ENCODE data around the gene AFAP1.

Gene AFAP1

GRCh38 chr4:7714738-7715137 lies 224.9 kb downstream of the AFAP1 start:
- no peak for DNase-seq (ENCODE audit: low spot score)

DNA sequence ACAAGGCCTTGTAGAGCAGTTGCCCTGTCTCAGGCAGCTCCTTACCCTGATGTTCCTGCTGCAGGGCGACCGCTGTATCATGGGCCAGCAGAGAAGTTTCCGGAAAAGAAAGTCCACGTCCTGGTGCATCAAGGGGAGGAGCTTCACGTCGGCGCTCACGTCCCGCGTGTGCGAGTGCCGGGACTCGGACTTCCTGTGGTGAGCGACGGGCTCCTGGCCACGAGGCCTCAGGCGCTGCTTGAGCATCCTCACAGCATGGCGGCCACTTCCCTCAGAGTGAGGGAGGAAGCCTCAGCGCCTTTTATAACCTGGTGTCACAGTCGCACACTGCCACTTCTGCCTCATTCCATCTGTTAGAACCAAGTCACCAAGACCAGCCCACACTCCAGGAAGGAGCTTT lies 225.5 kb downstream of the AFAP1 start:
- DNase-seq (ENCODE audit: low spot score) = no peak

DNA sequence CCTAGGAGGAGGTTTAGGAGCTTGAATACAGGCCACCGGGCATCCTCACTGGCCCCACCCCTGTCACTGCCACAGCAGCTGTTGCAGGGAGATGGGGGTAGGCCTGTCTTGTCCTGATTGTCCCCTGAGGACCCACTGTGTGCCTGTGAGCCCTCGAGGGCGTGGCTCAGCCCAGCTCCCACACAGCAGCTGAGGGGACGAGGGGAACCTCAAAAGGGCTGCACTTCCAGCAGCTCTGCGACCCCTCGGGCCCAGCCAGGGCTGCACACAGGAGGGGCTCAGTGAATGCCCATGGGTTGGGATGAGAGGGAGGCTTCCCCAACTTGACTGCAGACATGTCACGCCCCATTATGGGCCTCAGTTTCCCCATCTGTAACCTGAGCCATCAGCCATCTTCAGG lies 225.9 kb downstream of the AFAP1 start:
- DNase-seq (ENCODE audit: low spot score) = no peak

DNA sequence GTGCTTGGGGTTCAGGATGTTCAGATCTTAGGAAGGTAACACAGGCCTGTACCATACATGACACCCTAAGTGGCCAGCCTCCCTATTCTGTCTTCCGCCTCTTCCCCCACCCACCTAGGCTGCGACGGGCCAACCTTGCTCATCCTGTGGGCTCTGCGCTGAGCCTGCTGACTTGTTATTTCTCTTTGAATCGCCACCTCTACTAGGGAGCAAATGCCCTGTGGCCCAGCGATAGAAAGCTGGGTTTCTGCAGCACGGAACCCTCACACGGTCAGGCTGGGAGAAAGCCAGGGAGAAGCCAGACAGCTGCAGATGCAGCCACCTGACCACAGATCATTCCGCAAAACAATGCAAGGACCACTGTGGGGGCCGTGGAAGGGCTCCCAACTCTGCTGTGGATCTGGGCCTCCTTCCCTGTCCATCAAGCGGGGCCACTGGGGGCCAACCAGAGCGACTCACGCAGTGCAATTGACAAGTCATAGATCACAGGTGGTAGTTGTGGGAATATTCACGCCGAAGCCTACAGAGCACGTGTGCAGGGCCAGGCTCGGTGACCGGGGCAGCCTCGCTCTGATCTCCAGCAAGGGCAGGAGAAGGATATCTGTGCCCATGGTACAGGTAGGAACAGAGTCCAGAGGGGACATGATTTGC lies 227.5 kb downstream of the AFAP1 start:
- no peak for DNase-seq (ENCODE audit: low spot score)

GRCh38 chr4:7711307-7711963 lies 228.2 kb downstream of the AFAP1 start:
- DNase-seq (ENCODE audit: low spot score) = no peak

DNA sequence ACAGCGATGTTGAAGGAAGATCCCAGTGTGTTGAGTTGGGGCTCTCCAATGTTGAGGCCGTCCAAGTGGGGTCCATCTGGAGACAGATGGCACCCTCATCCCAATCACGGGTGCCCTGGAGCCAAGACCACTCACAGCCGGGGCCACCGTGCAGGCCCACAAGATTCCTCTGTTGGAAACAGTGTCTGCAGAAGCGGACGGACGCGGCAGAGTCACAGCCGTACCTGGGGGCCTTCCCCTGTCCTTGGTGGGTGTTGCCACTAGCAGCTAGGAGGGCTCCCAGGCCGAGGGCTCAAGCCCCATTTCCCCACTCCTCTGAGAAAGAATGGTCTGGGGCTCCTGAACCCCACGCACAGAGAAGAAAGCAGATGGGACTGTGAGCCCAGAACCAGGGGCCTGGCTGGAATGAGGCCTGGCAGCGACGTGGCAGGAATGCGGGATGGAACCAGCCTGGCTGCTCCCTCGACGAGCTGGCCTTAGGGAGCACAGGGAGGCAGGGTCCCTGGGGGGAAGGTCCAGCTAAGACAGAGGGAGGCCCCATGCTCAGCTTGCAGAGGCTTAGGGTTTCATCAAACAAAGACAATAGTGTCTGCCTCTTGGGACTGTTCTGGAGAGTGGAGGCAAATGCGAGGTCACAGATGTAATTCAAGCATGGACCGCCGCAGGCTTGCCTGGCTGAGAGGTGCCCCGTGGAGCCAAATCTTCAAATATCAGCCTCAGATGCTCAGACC lies 228.9 kb downstream of the AFAP1 start:
- DNase-seq (ENCODE audit: low spot score) = no peak

GRCh38 chr4:7710126-7710525 lies 229.5 kb downstream of the AFAP1 start:
- DNase-seq (ENCODE audit: low spot score) = no peak

GRCh38 chr4:7709431-7709830 lies 230.2 kb downstream of the AFAP1 start:
- DNase-seq (ENCODE audit: low spot score) = no peak

DNA sequence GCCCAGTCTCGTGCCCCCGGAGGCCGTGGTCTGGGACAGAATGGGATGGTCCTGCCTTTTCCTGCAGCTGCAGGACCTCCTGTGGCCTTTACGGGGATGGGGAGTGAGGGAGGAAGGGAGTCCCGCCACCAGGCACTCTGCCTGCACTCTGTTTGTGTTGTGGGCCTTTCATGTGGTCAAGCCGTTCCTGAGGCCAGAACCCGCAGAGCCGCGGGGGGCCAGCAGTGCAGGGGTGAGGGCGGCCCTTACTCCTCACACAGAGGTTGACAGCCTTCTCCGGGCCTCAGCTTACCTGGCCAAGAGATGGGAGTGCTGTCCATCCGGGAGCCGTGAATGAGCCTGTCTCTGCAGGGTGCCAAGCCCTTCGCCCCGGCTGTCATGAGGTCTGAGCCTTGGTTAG lies 230.7 kb downstream of the AFAP1 start:
- no peak for DNase-seq (ENCODE audit: low spot score)

All from cerebellar cortex (tissue), 1 donor.